A549 treated with AZD9567 at 1 μM for 4 hours (cell line): ENCODE data around the gene FASLG. TPM values are rescaled to one million over a fixed set of nuclear protein-coding genes. Genes with fewer than 3 reads are reported as not detected.

Source experiments
- total RNA-seq: library from RNA; stranded (reverse); fragments of 200-300 nt; extraction: Qiagen RNA extraction; gene quantifications from 5 replicates; pipeline ENCODE4 v1.2.3, GENCODE V29; 2022; ENCODE audit not compliant: insufficient read depth

FASLG gene, protein sequence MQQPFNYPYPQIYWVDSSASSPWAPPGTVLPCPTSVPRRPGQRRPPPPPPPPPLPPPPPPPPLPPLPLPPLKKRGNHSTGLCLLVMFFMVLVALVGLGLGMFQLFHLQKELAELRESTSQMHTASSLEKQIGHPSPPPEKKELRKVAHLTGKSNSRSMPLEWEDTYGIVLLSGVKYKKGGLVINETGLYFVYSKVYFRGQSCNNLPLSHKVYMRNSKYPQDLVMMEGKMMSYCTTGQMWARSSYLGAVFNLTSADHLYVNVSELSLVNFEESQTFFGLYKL
- not detected in 5 replicates for total RNA-seq

DNA sequence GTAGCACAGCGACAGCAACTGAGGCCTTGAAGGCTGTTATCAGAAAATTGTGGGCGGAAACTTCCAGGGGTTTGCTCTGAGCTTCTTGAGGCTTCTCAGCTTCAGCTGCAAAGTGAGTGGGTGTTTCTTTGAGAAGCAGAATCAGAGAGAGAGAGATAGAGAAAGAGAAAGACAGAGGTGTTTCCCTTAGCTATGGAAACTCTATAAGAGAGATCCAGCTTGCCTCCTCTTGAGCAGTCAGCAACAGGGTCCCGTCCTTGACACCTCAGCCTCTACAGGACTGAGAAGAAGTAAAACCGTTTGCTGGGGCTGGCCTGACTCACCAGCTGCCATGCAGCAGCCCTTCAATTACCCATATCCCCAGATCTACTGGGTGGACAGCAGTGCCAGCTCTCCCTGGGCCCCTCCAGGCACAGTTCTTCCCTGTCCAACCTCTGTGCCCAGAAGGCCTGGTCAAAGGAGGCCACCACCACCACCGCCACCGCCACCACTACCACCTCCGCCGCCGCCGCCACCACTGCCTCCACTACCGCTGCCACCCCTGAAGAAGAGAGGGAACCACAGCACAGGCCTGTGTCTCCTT, at the start of gene FASLG:
FASLG (plus strand) TSS at position 233 of the 583 bp plus-strand sequence; CDS start at position 332, 99 bp downstream.

Other genes starting within 250 kb of the FASLG start
- 0.17 TPM in 1 of 5 replicates, not detected in the others for gene C1orf105, start 238.4 kb upstream of the FASLG start, total RNA-seq
- 22.9 to 34.3 TPM (median 31.1 TPM) in 5 replicates for gene PIGC, start 215.0 kb upstream of the FASLG start, total RNA-seq
- 9.2 to 10.5 TPM (median 9.4 TPM) in 5 replicates for gene SUCO, start 126.0 kb upstream of the FASLG start, total RNA-seq